HG03354 (cell line): ENCODE data around the gene SLC26A2.

Experiments used
- ATAC-seq: cut with Tn5 transposase; IDR thresholded peaks from one replicate; pipeline ENCODE4 v1.9.1; 2021; ENCODE audit warnings: mild to moderate bottlenecking; ENCODE audit not compliant: unreplicated experiment, poor library complexity, severe bottlenecking

The SLC26A2 gene

GRCh38 chr5:149999359-149999758 is 38.8 kb downstream of the SLC26A2 start:
- no peak for ATAC-seq

GRCh38 chr5:149999866-150000255 is 39.3 kb downstream of the SLC26A2 start:
- ATAC-seq: no peak

- peak; percentile 90 for ATAC-seq
These were observed 39.9 kb downstream of the SLC26A2 start, which contains the start of the genes HMGXB3 and TIGD6 for GRCh38 chr5:150000256-150000989. Gene HMGXB3, plus strand, starts transcription at chr5:150000739. Its CDS starts 4,114 bp downstream, at chr5:150004853. Gene TIGD6, minus strand, starts transcription at chr5:150000654. Its CDS starts 4,306 bp downstream, at chr5:149996348.

DNA sequence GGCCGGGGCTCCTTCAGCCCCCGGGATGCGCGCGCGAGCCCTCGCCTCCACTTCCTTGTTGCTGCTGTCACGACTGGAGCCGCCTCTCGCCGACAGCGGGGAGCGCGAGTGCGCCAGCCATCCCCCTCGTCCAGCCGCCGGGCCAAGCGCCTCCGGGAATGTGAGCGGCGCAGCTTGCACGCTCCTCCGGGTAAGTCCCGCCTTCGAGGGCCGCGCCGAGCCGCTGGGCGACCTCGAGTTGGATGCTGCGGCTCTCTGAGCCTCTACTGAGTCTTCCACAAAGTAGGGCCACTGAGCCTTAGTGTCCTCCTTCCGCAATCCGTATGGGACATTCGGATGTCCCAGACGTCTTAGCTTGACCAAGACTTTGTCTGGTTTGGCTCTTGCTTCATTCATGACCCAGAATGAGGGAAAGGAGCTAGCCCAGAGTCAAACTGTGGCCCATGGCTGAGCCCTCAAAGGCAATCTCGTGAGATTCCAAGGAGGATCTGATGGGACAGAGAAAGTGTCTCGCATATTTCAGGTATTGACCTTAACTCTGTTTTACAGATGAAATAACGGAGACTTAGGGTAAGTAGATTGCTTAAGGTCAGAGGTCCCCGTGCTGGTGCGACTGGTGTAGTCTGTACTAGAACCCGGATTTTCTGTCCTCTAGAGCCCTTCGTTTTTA is 40.6 kb downstream of the SLC26A2 start:
- ATAC-seq: peak; percentile 28

- ATAC-seq: peak; percentile 67
These were observed 41.3 kb downstream of the SLC26A2 start for GRCh38 chr5:150001660-150002486.

DNA sequence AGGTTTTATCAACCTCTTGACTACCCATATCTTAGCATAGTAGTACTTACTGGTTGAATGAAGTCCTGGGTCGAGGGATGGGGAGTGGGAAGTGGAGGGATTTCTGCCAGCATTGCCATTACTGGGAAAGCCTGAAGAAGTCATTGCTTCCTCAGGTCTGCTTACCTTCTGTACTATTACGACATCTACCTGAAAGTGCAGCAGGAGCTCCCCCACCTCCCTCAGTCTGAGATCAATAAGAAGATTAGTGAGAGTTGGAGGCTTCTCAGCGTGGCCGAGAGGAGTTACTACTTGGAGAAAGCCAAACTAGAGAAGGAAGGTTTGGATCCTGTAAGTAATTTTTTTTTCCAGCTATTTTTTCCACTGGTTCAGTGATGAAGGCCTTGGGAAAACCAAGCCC is 45.8 kb downstream of the SLC26A2 start:
- no peak for ATAC-seq

DNA sequence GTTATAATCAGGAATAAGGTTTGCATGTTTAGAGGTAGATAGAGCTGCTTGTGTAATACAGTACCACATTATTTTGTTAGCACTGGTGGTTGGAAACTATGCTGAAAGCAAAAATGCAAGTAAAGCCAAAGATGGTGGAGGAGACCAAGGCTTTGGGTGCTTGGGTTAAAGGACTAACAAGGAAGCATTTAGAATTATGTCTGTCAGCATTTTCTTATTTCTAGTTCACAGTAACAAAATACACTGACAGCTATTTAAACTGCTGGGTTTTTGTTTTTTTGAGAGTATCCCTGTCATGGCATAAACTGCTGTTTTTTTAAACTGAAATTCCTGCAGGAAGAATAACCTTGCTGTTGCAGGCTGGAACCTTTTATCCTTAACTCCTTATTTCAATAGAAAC is 46.5 kb downstream of the SLC26A2 start:
- no peak for ATAC-seq

- ATAC-seq: no peak
These were observed 49.3 kb downstream of the SLC26A2 start for GRCh38 chr5:150009671-150010387.

GRCh38 chr5:150013931-150014330 is 53.4 kb downstream of the SLC26A2 start:
- ATAC-seq: no peak

DNA sequence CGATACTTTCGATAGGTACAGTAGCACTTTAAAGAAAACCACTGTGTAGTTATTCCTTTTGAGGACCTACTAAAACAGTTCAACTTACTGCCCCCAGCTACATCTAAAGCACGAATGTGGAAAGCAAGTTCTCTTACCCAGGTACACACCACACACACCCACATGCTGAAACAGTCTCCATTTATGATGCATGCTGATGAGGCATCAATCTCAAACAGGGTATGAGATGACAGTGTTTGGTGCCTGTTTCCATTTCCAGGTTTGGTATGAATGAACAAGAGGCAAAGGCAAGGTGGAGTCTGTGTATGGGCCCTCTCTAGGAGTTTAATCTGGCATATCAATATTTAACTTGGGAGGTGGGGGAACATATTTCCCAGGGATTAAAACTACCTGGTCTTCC is 53.9 kb downstream of the SLC26A2 start:
- ATAC-seq: no peak

- ATAC-seq: no peak
These were observed 54.9 kb downstream of the SLC26A2 start for GRCh38 chr5:150015415-150015814.

DNA sequence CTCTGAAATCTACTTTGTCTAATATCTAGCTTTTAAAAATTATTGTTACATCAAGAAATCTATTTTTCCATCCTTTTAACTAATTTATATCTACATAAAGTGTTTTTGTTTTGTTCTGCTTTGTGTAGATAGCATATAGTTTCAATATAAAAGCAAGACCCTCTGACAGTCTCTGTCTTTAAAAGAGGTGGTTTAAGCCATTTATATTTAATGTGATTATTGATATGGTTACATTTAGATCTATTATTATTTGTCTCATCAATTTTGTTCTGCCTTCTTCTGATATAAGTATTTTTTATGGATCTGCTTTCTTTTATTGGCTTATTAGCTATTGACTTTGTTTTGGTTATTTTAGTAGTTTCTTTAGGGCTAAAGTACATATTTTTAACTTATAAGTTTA is 56.0 kb downstream of the SLC26A2 start:
- no peak for ATAC-seq

DNA sequence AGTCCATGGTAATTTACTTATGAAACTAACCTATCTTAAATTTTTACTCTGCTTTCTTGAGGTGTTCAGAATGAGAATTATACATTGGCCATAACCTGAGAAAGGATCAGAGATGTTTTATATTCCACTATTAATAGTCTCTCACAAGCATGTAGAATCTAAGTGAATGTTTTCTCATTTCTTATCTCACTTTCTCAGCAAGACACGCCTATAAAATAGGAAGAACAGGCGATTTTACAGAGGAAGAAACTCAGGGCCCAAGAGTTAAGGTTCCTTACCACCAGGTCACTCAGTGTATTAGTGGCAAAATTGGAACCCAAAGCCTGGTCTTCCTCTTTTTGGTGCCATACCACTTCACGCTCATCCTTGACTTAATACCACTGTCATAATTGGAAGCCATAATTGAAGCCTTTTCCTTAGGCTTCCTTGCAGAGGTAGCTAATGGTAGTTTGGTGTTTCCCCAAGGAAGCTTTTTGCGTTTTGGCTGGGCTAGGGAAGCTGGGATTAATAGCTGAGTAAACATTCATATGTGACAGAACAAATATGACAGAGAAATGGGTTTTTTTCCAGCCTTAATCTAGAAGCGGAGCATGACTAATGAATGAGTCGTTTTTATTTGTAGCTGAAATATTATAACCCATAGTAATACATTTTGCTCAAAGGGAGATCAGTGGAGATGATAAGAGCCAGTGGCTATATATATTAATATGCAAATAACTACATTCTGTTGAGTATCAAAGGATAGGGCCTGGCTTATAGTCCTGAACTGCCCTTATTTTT is 56.9 kb downstream of the SLC26A2 start:
- ATAC-seq: no peak

DNA sequence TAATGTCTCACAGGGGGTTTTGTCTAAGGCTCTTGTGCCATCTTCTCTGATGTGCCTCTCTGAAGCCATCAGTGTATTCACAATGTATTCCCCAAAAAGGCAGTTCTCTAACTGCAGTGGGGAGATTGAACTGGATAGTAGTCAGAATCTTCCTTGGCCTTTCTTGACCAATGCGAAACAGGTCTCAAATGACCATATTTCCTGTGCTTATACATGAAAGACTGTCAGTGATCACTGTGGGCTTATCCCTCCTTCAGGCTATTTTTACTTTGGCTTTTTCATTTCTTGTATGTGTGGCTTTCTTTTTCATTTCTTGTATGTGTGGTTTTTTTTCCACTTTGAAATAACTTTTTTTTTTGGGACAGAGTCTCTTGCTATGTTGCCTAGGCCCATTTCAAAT is 59.7 kb downstream of the SLC26A2 start:
- ATAC-seq: no peak

- ATAC-seq: no peak
These were observed 61.1 kb downstream of the SLC26A2 start for GRCh38 chr5:150021491-150022157.

DNA sequence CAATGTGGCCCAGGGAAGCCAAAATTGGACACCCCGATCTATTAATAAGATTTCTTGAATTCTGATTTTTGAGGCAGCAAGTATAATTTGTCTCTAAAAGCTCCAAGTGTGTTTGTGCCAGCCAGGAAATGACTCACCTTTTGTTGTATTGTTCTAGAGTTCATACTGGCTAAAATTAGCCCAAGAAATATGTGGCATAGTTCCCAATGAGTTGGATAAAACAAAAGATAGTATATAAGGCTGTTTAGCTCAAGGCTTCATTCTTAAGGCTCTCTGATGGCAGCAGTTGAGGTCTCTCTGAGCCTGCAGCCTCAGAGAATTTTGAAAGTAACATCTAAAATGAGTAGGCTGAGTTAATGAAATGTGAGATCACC is 61.6 kb downstream of the SLC26A2 start:
- no peak for ATAC-seq

DNA sequence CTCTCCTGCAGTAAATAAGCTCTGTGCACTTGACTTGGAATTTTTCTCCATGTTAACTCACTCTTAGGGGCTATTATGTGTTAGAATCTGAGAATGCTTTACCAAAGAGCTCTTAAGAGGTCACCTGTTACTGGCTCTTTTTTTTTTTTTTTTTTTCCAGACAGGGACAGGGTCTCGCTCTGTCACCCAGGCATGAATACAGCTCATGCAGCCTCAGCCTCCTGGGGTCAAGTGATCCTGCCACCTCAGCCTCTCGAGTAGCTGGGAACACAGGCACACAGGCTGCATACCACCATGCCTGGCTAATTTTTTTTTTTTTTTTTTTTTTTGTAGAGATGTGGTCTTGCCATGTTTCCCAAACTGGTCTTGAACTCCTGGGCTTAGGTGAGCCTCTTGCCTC is 62.1 kb downstream of the SLC26A2 start:
- no peak for ATAC-seq

- ATAC-seq: no peak
These were observed 62.6 kb downstream of the SLC26A2 start for GRCh38 chr5:150023136-150023535.
